Tibial artery (tissue), 4 donors: Measurements from ENCODE around the gene CADPS2.

ENCODE experiments used
- DNase-seq, 2 donors: peaks; one replicate each; pipeline ENCODE4 v3.0.0-alpha.2; 2019
- H3K27ac ChIP-seq, 2 donors: fragments of 200-600 bp; sonication (generic) in 1 of 2; 1 replicate in 1 of 2; 2 replicates in 1 of 2; pipeline ENCODE4 v1.5.1; 2018 to 2019; ENCODE audit warnings: mild to moderate bottlenecking in 1 of 2
- H3K27me3 ChIP-seq, 2 donors: fragments of 200-600 bp; sonication (generic) in 1 of 2; one replicate each; pipeline versions ENCODE4 v1.5.1 to v1.6.0; 2016 to 2019
- H3K36me3 ChIP-seq, 3 donors: fragments of 200-600 bp; sonication (generic) in 2 of 3; one replicate each; pipeline ENCODE4 v1.5.1; 2016 to 2019; ENCODE audit warnings: mild to moderate bottlenecking in 2 of 3
- H3K4me1 ChIP-seq, 4 donors: fragments of 200-600 bp; sonication (generic) in 2 of 4; 1 replicate in 3 of 4; 2 replicates in 1 of 4; pipeline ENCODE4 v1.5.1; 2016 to 2019
- H3K4me3 ChIP-seq, 2 donors: fragments of 200-600 bp; sonication (generic) in 1 of 2; 1 replicate in 1 of 2; 2 replicates in 1 of 2; pipeline ENCODE4 v1.5.1; 2018 to 2019; ENCODE audit warnings: mild to moderate bottlenecking in 2 of 2
- H3K9me3 ChIP-seq, 3 donors: fragments of 200-600 bp; sonication (generic) in 1 of 3; one replicate each; pipeline ENCODE4 v1.5.1; 2016 to 2019
- intact Hi-C: fragments of 100-400 bp; cut with DNase I; formaldehyde crosslinking; loops from one replicate; pipeline ENCODE4 v1.15.0; 2023; ENCODE audit warnings: low total_unique reads
- TF ChIP-seq, protein P1 (sequence below), 2 experiments: fragments of 200-600 bp in 1 of 2; fragments of 450-650 bp in 1 of 2; IDR thresholded peaks; one replicate each; pipeline ENCODE4 v1.5.1; 2017 to 2019; ENCODE audit warnings: antibody characterized with exemption in 2 of 2, mild to moderate bottlenecking in 1 of 2, moderate library complexity in 1 of 2

Gene CADPS2

DNA sequence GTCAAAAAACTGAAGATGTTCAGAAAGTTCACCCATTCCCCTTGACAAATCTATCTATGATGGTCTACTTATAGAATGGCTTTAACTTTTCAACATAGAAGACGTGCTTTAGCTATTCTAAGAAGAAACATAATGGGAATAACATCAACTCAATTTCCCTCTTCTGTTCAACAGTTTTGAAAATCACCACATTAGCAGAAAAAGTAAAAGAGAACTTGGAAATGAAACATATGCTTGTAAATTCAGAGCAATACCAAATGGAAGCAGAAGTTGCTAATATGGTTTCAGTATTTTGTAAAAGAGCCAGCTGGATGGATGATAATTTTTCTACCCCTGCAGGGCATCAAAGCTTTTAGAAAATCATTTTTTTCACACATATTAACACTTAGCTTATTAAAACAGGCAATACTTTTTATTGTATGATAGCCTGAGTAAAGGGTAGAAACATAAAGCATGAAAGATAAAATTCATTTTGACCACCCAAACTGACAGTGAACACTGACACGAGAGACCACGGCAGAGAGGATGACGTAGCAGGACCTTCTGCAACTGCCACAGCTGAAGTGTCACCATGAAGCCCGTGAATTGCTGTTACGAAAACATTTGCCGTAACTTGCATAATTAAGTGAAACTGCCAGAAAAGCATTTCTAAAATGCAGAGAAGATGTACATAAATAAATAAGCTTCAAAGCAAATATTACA is 542.5 kb downstream of the CADPS2 start:
- H3K27me3 ChIP-seq, result no peaks in the 10 kb centered on the region
- no peaks in the 10 kb centered on the region for H3K9me3 ChIP-seq
- no peak overlapping the region for H3K27ac ChIP-seq
- H3K4me3 ChIP-seq, result no peak overlapping the region
- intact Hi-C loops, result no loop called here
- DNase-seq, result no peak
- no peaks in the 10 kb centered on the region for H3K36me3 ChIP-seq
- no peaks in the 10 kb centered on the region for H3K4me1 ChIP-seq
- TF ChIP-seq, protein P1, sequence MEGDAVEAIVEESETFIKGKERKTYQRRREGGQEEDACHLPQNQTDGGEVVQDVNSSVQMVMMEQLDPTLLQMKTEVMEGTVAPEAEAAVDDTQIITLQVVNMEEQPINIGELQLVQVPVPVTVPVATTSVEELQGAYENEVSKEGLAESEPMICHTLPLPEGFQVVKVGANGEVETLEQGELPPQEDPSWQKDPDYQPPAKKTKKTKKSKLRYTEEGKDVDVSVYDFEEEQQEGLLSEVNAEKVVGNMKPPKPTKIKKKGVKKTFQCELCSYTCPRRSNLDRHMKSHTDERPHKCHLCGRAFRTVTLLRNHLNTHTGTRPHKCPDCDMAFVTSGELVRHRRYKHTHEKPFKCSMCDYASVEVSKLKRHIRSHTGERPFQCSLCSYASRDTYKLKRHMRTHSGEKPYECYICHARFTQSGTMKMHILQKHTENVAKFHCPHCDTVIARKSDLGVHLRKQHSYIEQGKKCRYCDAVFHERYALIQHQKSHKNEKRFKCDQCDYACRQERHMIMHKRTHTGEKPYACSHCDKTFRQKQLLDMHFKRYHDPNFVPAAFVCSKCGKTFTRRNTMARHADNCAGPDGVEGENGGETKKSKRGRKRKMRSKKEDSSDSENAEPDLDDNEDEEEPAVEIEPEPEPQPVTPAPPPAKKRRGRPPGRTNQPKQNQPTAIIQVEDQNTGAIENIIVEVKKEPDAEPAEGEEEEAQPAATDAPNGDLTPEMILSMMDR (IDR thresholded peaks at IDR 0.05), result no peak

DNA sequence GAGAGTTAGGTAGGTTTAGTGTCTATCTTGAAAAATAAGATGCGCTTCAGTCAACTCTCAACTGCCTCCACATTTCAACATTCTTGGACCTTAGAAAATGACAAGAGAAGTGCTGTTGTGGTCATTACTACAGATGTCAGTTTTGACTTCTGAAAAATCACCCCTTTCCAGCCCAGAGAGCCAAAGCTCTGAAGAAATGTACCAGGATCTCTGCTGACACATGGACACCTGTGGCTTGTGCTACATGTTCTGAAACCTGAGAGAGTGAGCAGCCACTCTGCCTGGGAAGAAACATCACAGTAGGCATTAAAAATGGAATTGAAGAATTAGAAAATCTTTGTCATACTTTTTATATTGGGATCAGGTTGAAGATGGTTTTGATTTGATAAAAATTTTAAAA is 545.8 kb downstream of the CADPS2 start:
- Histone ChIP-seq H3K36me3 (no peaks in the 10 kb centered on the region), H3K27me3 (no peaks in the 10 kb centered on the region), H3K4me3 (no peak overlapping the region), H3K4me1 (no peaks in the 10 kb centered on the region), H3K27ac (no peak overlapping the region), H3K9me3 (no peaks in the 10 kb centered on the region)
- TF ChIP-seq, protein P1 (IDR thresholded peaks at IDR 0.05), result no peak
- DNase-seq, result no peak
- intact Hi-C loops, result no loop called here

DNA sequence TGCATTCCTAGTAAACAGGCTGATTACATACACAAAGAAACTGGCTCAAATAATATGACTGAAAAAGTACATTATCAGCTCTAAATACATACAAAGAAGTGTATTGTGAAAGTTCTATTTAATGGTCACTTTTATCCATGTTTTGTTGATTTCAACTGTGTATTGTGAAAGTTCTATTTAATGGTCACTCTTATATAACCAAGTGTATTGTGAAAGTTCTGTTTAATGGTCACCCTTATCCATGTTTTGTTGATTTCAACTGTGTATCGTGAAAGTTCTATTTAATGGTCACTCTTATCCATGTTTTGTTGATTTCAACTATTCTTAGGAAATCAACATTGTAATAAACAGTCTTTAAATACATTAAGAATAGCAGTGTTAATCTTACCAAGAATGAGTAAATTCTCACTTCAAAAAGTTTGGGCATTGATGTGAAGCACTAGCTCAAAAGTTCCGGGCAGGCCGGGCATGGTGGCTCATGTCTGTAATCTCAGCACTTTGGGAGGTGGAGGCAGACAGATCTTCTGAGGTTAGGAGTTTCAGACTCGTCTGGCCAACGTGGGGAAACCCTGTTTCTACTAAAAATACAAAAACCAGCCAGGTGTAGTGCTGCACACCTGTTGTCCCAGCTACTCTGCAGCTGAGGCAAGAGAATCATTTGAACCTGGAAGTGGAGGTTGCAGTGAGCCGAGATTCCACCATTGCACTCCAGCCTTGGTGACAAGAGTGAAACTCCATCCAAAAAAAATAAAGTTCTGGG is 546.9 kb downstream of the CADPS2 start:
- Histone ChIP-seq H3K9me3 (no peaks in the 10 kb centered on the region), H3K4me1 (no peaks in the 10 kb centered on the region), H3K36me3 (no peaks in the 10 kb centered on the region), H3K27me3 (no peaks in the 10 kb centered on the region), H3K4me3 (no peak overlapping the region), H3K27ac (no peak overlapping the region)
- intact Hi-C loops, result no loop called here
- TF ChIP-seq, protein P1 (IDR thresholded peaks at IDR 0.05), result no peak
- DNase-seq, result no peak

DNA sequence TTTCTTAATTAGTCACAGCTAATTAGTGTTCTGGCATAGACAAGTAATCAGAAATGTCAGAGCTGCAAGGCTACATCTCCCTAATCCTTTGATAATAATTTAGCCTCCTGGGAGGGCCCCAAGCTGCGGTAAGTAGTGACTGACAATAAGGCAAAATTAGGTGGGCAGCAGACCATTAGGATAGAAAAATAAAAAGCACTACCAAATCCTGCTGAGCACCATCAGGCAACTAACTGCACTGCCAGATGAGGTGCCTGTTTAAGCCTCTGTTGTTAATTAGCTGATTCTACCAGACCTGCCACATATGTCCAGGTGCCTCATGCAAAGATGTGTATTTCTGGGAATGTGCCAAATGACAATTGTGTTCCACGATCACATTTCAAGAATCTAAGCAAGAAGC is 549.2 kb downstream of the CADPS2 start:
- Histone ChIP-seq H3K27me3 (no peaks in the 10 kb centered on the region), H3K9me3 (no peaks in the 10 kb centered on the region), H3K4me1 (no peaks in the 10 kb centered on the region), H3K27ac (no peak overlapping the region), H3K4me3 (no peak overlapping the region), H3K36me3 (no peaks in the 10 kb centered on the region)
- DNase-seq, result no peak
- TF ChIP-seq, protein P1 (IDR thresholded peaks at IDR 0.05), result no peak
- intact Hi-C loops, result no loop called here

DNA sequence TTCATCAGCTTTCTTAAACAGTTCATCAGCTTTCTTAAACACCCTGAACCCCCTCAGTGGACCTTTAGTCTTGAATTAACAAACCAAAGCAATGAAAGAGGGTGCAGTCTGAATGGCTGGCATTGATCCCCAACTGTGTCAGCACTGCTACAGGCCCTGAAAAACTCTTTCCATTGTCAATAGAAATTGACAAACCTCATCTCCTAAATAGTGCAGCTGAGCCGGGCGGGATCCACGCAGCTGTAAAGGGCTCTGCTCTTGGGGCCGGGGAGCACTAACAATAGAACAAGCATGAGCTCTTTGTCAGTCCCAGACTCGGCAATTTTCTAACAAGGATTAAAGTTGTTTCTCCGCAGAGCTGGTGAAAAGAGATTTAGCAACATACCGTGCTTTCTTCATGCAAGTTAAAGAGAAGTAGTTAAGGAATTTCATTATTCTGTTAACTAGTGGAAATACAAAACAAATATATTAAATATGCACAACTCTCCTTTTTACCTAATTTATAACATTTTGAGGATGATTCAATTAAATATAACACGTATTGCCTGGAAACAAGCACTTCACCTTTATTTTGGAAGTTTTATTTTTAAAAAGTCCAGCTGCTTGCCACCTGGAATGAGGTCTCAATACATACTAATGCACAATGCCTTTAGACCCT is 557.0 kb downstream of the CADPS2 start:
- Histone ChIP-seq H3K27me3 (no peaks in the 10 kb centered on the region), H3K27ac (no peak overlapping the region), H3K36me3 (no peaks in the 10 kb centered on the region), H3K9me3 (no peaks in the 10 kb centered on the region), H3K4me1 (no peaks in the 10 kb centered on the region), H3K4me3 (no peak overlapping the region)
- no peak for DNase-seq
- TF ChIP-seq, protein P1 (IDR thresholded peaks at IDR 0.05), result no peak
- intact Hi-C loops, result no loop called here
